Measurements from ENCODE around the gene VTI1A. TPM values are rescaled to one million over a fixed set of nuclear protein-coding genes. Genes with fewer than 3 reads are reported as not detected.

VTI1A gene
- polyA plus RNA-seq, 1 donor from 2014 or later, result 28.7 TPM

GRCh38 chr10:112771733-112772132 is 324.7 kb downstream of the VTI1A start:
- Histone ChIP-seq H3K4me3 (ENCODE audit: low read length) (no peak overlapping the region), H3K27ac (ENCODE audit: low read length) (no peak overlapping the region), H3K36me3 (ENCODE audit: insufficient read depth, low read length) (no peaks in the 10 kb centered on the region), H4K20me1 (ENCODE audit: insufficient read depth) (no peaks in the 10 kb centered on the region), H2AFZ (ENCODE audit: low read depth, low read length) (no peak overlapping the region), H3K9ac (ENCODE audit: low read length) (no peak overlapping the region), H3F3A (ENCODE audit: insufficient read depth, low read length, poor library complexity, severe bottlenecking) (no peaks in the 10 kb centered on the region), H3K27me3 (ENCODE audit: insufficient read depth, low read depth, low read length) (no peaks in the 10 kb centered on the region), H3K9me2 (ENCODE audit: insufficient read depth, low read length) (no peaks in the 10 kb centered on the region), H3K79me2 (replicated peaks; ENCODE audit: insufficient read depth, low read length) (no peaks in the 10 kb centered on the region), H3K9me3 (ENCODE audit: low read length) (no peaks in the 10 kb centered on the region), H3K4me2 (ENCODE audit: low read length) (no peak overlapping the region)
- no peak for TF ChIP-seq EP300 (conservative IDR thresholded peaks at IDR 0.05; ENCODE audit: poor library complexity, severe bottlenecking)
- no peak for TF ChIP-seq REST (IDR thresholded peaks at IDR 0.05; ENCODE audit: borderline replicate concordance)
- TF ChIP-seq TAF1 (IDR thresholded peaks at IDR 0.05; ENCODE audit: low read depth), result no peak
- no peak for TF ChIP-seq EZH2 (IDR thresholded peaks at IDR 0.05; ENCODE audit: borderline replicate concordance, insufficient read depth, low read length, poor library complexity, severe bottlenecking)
- TF ChIP-seq SMC3 (conservative IDR thresholded peaks at IDR 0.05; ENCODE audit: poor library complexity), result no peak
- TF ChIP-seq POLR2AphosphoS5 (IDR thresholded peaks at IDR 0.05), result no peak
- no peak for TF ChIP-seq CTCF (IDR thresholded peaks at IDR 0.05; ENCODE audit: poor library complexity, severe bottlenecking)
- TF ChIP-seq RAD21 (conservative IDR thresholded peaks at IDR 0.05), result no peak
- no peak for TF ChIP-seq MXI1 (conservative IDR thresholded peaks at IDR 0.05; ENCODE audit: poor library complexity, severe bottlenecking)

GRCh38 chr10:112773783-112774182 is 326.8 kb downstream of the VTI1A start:
- Histone ChIP-seq H3K79me2 (replicated peaks; ENCODE audit: insufficient read depth, low read length) (no peaks in the 10 kb centered on the region), H3K9me3 (ENCODE audit: low read length) (no peaks in the 10 kb centered on the region), H3K9me2 (ENCODE audit: insufficient read depth, low read length) (no peaks in the 10 kb centered on the region), H2AFZ (ENCODE audit: low read depth, low read length) (no peak overlapping the region), H4K20me1 (ENCODE audit: insufficient read depth) (no peaks in the 10 kb centered on the region), H3K4me2 (ENCODE audit: low read length) (no peak overlapping the region), H3K9ac (ENCODE audit: low read length) (no peak overlapping the region), H3K4me3 (ENCODE audit: low read length) (no peak overlapping the region), H3K36me3 (ENCODE audit: insufficient read depth, low read length) (no peaks in the 10 kb centered on the region), H3K27ac (ENCODE audit: low read length) (no peak overlapping the region), H3K27me3 (ENCODE audit: insufficient read depth, low read depth, low read length) (no peaks in the 10 kb centered on the region), H3F3A (ENCODE audit: insufficient read depth, low read length, poor library complexity, severe bottlenecking) (no peaks in the 10 kb centered on the region)
- TF ChIP-seq SMC3 (conservative IDR thresholded peaks at IDR 0.05; ENCODE audit: poor library complexity) (no peak), TAF1 (IDR thresholded peaks at IDR 0.05; ENCODE audit: low read depth) (no peak), REST (IDR thresholded peaks at IDR 0.05; ENCODE audit: borderline replicate concordance) (no peak), POLR2AphosphoS5 (IDR thresholded peaks at IDR 0.05) (no peak), RAD21 (conservative IDR thresholded peaks at IDR 0.05) (no peak), EZH2 (IDR thresholded peaks at IDR 0.05; ENCODE audit: borderline replicate concordance, insufficient read depth, low read length, poor library complexity, severe bottlenecking) (no peak), EP300 (conservative IDR thresholded peaks at IDR 0.05; ENCODE audit: poor library complexity, severe bottlenecking) (no peak), MXI1 (conservative IDR thresholded peaks at IDR 0.05; ENCODE audit: poor library complexity, severe bottlenecking) (no peak), CTCF (IDR thresholded peaks at IDR 0.05; ENCODE audit: poor library complexity, severe bottlenecking) (no peak)
